A673 (cell line): ENCODE measurements around the gene CKB. TPM values are rescaled to one million over a fixed set of nuclear protein-coding genes. Genes with fewer than 3 reads are reported as not detected.

ENCODE experiments used
- BruUV-seq: library from RNA; stranded (reverse); fragments of 400-500 nt; replicated peaks from 2 replicates; lab custom pipeline; 2021; lab: Mats Ljungman, UMichigan
- CTCF ChIA-PET: fragments of 300-600 bp; sonication (Branson Sonifier 250); formaldehyde crosslinking; loops from one replicate; lab custom pipeline; 2022; ENCODE audit warnings: antibody characterized with exemption; lab: Charles Lee
- POLR2A ChIA-PET: fragments of 300-600 bp; sonication (Branson Sonifier 250); formaldehyde crosslinking; loops from one replicate; lab custom pipeline; 2022; ENCODE audit warnings: antibody characterized with exemption; ENCODE audit not compliant: low non-redundant PET; lab: Charles Lee
- DNase-seq: peaks from one replicate; pipeline ENCODE4 v3.0.0-alpha.2; 2015; ENCODE audit warnings: low spot score
- H3K27ac ChIP-seq: fragments of 200-600 bp; sonication (generic); 2 replicates; pipeline ENCODE4 v1.5.1; 2016; ENCODE audit warnings: mixed run types, low read depth, mild to moderate bottlenecking, mixed read lengths, antibody characterized with exemption, low read length; ENCODE audit not compliant: poor library complexity, severe bottlenecking
- H3K27me3 ChIP-seq: fragments of 200-600 bp; sonication (generic); replicated peaks from 2 replicates; pipeline ENCODE4 v1.6.1; 2017; ENCODE audit warnings: mixed run types, low read depth, mild to moderate bottlenecking, mixed read lengths, antibody characterized with exemption, low read length; ENCODE audit not compliant: insufficient read depth, poor library complexity
- H3K36me3 ChIP-seq: fragments of 200-600 bp; sonication (generic); 2 replicates; pipeline ENCODE4 v1.6.1; 2016; ENCODE audit warnings: mixed run types, mild to moderate bottlenecking, mixed read lengths, antibody characterized with exemption, low read length; ENCODE audit not compliant: insufficient read depth, poor library complexity, severe bottlenecking
- H3K4me1 ChIP-seq: fragments of 200-600 bp; sonication (generic); 2 replicates; pipeline ENCODE4 v1.6.1; 2017; ENCODE audit warnings: mixed run types, mild to moderate bottlenecking, mixed read lengths, antibody characterized with exemption, low read length; ENCODE audit not compliant: insufficient read depth, poor library complexity, severe bottlenecking
- H3K4me3 ChIP-seq: fragments of 200-600 bp; sonication (generic); 2 replicates; pipeline ENCODE4 v1.5.1; 2016; ENCODE audit warnings: low read depth, mixed run types, mild to moderate bottlenecking, mixed read lengths, low read length; ENCODE audit not compliant: poor library complexity, severe bottlenecking
- H3K9me3 ChIP-seq: fragments of 200-600 bp; sonication (generic); 2 replicates; pipeline ENCODE4 v1.6.1; 2016; ENCODE audit warnings: mixed run types, low read depth, mild to moderate bottlenecking, mixed read lengths, antibody characterized with exemption, low read length; ENCODE audit not compliant: poor library complexity, severe bottlenecking
- EZH2 ChIP-seq: fragments of 200-600 bp; sonication (generic); IDR thresholded peaks from 2 replicates; pipeline ENCODE4 v1.6.1; 2017; ENCODE audit warnings: borderline replicate concordance, low read depth, mild to moderate bottlenecking, mixed read lengths, antibody characterized with exemption, low read length; ENCODE audit not compliant: poor library complexity, severe bottlenecking
- intact Hi-C: fragments of 100-400 bp; cut with micrococcal nuclease; formaldehyde crosslinking; loops from one replicate; pipeline ENCODE4 v1.10.0; 2022; ENCODE audit not compliant: unreplicated experiment
- total RNA-seq: library from RNA; stranded (reverse); gene quantifications from 2 replicates; pipeline ENCODE4 v1.2.3, GENCODE V29; 2021
- TF ChIP-seq, protein P1 (sequence below): fragments of 300-800, 200-600 bp; sonication (generic); conservative IDR thresholded peaks from 2 replicates; pipeline ENCODE4 v1.5.1; 2017; ENCODE audit warnings: low read depth, mild to moderate bottlenecking, antibody characterized with exemption, low read length, moderate library complexity, mixed read lengths

The CKB gene
- total RNA-seq, 1 experiment from 2014 or later = 118 TPM

- no peak overlapping the region for H3K4me3 ChIP-seq
- H3K27ac ChIP-seq = no peak overlapping the region
- TF ChIP-seq EZH2 = no peak
- TF ChIP-seq, protein P1, sequence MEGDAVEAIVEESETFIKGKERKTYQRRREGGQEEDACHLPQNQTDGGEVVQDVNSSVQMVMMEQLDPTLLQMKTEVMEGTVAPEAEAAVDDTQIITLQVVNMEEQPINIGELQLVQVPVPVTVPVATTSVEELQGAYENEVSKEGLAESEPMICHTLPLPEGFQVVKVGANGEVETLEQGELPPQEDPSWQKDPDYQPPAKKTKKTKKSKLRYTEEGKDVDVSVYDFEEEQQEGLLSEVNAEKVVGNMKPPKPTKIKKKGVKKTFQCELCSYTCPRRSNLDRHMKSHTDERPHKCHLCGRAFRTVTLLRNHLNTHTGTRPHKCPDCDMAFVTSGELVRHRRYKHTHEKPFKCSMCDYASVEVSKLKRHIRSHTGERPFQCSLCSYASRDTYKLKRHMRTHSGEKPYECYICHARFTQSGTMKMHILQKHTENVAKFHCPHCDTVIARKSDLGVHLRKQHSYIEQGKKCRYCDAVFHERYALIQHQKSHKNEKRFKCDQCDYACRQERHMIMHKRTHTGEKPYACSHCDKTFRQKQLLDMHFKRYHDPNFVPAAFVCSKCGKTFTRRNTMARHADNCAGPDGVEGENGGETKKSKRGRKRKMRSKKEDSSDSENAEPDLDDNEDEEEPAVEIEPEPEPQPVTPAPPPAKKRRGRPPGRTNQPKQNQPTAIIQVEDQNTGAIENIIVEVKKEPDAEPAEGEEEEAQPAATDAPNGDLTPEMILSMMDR = no peak
- ChIA-PET POLR2A (no interaction called here), CTCF (no interaction called here)
- no peaks in the 10 kb centered on the region for H3K27me3 ChIP-seq
- no peak for DNase-seq
- BruUV-seq = no TSS peak
- no peaks in the 10 kb centered on the region for H3K9me3 ChIP-seq
- intact Hi-C loops = loop anchor here (10.0 kb wide), 1 partner anchor 842 kb away; no protein-coding TSS in a partner anchor
- H3K4me1 ChIP-seq = no peaks in the 10 kb centered on the region
- peaks cover 67% of the 10 kb centered on the region for H3K36me3 ChIP-seq
Observed at GRCh38 chr14:103472939-103473338, 49.7 kb downstream of the CKB start.

Other genes with a start within 250 kb of the CKB start
- gene EIF5, start 188.6 kb downstream of the CKB start, total RNA-seq = 416 and 446 TPM in 2 replicates
- gene MARK3, start 137.4 kb downstream of the CKB start, total RNA-seq = 94.4 and 101 TPM in 2 replicates
- 19.3 and 23.6 TPM in 2 replicates for gene TRMT61A, start 6.4 kb upstream of the CKB start, total RNA-seq
- gene BAG5, start 39.8 kb upstream of the CKB start, total RNA-seq = 35.4 and 39.8 TPM in 2 replicates
- gene COA8, start 40.1 kb upstream of the CKB start, total RNA-seq = 48.6 and 51.0 TPM in 2 replicates
- 163 and 171 TPM in 2 replicates for gene KLC1, start 106.4 kb upstream of the CKB start, total RNA-seq
- 82.1 and 91.8 TPM in 2 replicates for gene XRCC3, start 192.6 kb upstream of the CKB start, total RNA-seq
- 35.7 and 38.6 TPM in 2 replicates for gene ZFYVE21, start 193.0 kb upstream of the CKB start, total RNA-seq